Esophagus (tissue), 2 donors: ENCODE data around the gene RBMS3. TPM values are rescaled to one million over a fixed set of nuclear protein-coding genes. Genes with fewer than 3 reads are reported as not detected.

Experiments used
- H3K27ac ChIP-seq, 2 donors: one replicate each; pipeline ENCODE4 v1.5.1; 2013; ENCODE audit warnings: low read depth in 2 of 2, mild to moderate bottlenecking in 2 of 2, inconsistent platforms in 1 of 2, low read length in 1 of 2, moderate library complexity in 1 of 2
- H3K27me3 ChIP-seq, 2 donors: one replicate each; pipeline ENCODE4 v1.6.1; 2013; ENCODE audit warnings: low read length in 2 of 2, control low read depth in 1 of 2, mild to moderate bottlenecking in 1 of 2; ENCODE audit not compliant: insufficient read depth in 2 of 2, control insufficient read depth in 1 of 2
- H3K36me3 ChIP-seq, 2 donors: one replicate each; pipeline ENCODE4 v1.6.1; 2013; ENCODE audit warnings: low read length in 1 of 2; ENCODE audit not compliant: control insufficient read depth in 2 of 2, insufficient read depth in 2 of 2
- H3K4me1 ChIP-seq, 2 donors: one replicate each; pipeline ENCODE4 v1.6.1; 2013; ENCODE audit warnings: low read length in 1 of 2; ENCODE audit not compliant: control insufficient read depth in 2 of 2, insufficient read depth in 2 of 2
- H3K4me3 ChIP-seq, 2 donors: one replicate each; pipeline ENCODE4 v1.5.1; 2013; ENCODE audit warnings: low read length in 2 of 2, mild to moderate bottlenecking in 2 of 2, low read depth in 1 of 2, moderate library complexity in 1 of 2
- H3K9me3 ChIP-seq, 2 donors: one replicate each; pipeline ENCODE4 v1.6.1; 2013; ENCODE audit warnings: mild to moderate bottlenecking in 2 of 2, low read depth in 1 of 2, low read length in 1 of 2, moderate library complexity in 1 of 2; ENCODE audit not compliant: control insufficient read depth in 2 of 2, insufficient read depth in 1 of 2
- WGBS, 2 donors: extraction: QIAGEN DNeasy Blood & Tissue Kit; methylation state at CpG; one replicate each; pipeline ENCODE4 v1.1.7; 2013; 5-methylcytosine and 5-hydroxymethylcytosine counted together
- polyA plus RNA-seq, 2 donors: library from polyadenylated mRNA; stranded (reverse); fragments of 200-250 nt; gene quantifications; one replicate each; pipeline ENCODE4 v1.2.3, GENCODE V29; 2013
- donor health status: healthy with polysubstance abuse.
- donor health status: Bipolar disorder and iron deficiency.

The RBMS3 gene
- polyA plus RNA-seq, 2 donors = 1.1 to 1.7 TPM

DNA sequence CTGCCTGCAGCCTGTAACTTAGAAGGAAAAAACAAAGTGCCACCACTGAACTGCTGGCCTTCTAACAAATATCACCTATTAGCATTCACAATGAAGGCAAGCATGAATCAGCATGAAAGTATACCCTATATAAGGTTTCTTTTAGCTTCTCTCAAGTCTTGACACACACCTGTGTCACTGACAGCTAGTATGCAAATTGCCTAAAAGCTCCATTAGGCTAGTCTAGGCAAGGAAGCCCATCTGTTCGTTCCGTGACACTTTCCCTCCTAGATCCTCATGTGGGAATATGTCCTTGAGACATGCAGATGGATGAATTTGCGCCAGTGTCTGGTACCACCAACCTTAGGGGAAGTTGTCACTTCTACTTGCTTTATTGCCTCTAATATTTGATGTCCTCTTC lies 129.3 kb downstream of the RBMS3 start:
- no peaks in the 10 kb centered on the region for H3K36me3 ChIP-seq
- peaks cover 0 to 3% of the 10 kb centered on the region in 2 donors for H3K4me1 ChIP-seq
- no peak overlapping the region for H3K4me3 ChIP-seq
- H3K27me3 ChIP-seq = no peaks in the 10 kb centered on the region
- H3K27ac ChIP-seq = no peak overlapping the region
- no peaks in the 10 kb centered on the region for H3K9me3 ChIP-seq
- WGBS, 2 donors = 74 to 80% methylated on average over 3 of the region's 3 CpGs

DNA sequence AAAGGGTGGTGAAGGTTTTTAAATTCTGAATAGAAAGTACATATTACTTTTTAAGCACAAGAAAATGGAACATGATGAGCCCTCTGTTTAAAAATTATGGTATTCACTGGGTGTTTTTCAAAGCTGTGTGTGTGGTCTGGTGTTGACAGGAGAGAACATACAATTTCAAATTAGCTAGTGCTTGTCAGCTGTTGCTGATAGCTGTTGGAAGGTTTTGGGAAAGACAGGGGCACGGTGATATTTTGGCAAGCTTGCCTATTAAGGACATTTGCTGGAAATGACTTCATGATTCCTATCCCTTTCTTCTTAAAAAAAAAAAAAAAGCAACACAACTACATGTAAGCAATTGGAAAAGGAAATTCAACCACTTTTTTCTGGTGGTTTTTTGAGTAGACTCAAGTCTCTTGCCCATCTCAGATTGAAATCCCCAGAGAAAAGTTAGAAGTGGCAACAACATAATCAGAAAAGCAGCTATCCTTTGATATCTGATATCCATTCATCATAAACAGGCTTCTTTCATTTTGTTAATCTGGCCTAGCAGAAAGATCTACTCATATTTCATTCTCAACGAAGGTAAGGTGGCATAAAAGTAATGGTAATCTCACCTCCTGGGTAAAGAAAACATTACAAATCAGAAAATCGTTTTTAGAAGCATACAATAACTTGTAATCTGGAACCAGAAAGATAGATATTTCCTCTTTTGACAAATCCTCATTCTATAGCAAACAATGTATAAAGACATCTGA lies 130.0 kb downstream of the RBMS3 start:
- Histone ChIP-seq H3K4me1 (peaks cover 0 to 3% of the 10 kb centered on the region in 2 donors), H3K4me3 (no peak overlapping the region), H3K27me3 (no peaks in the 10 kb centered on the region), H3K36me3 (no peaks in the 10 kb centered on the region), H3K9me3 (no peaks in the 10 kb centered on the region), H3K27ac (no peak overlapping the region)
- 31 to 41% methylated on average over 3 of the region's 3 CpGs for WGBS, 2 donors

DNA sequence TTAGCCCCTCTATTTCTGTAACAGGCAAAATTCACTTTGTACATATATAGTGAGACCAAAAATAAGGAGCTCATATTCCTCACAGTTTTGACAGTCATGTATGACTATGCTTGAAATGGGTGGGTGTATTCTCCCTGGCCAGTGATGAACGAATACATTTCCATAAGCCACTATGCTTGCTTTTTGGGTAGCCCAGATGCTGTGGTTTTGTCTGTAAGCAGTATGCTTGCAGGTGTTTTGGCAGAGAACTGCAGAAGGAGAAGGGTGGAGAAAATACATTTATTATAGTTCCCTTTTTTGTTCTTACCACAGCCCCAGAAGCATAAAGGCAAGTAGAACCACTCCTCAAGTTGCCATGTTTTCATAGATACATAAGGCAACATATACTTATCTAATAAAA lies 131.2 kb downstream of the RBMS3 start:
- Histone ChIP-seq H3K27ac (no peak overlapping the region), H3K9me3 (no peaks in the 10 kb centered on the region), H3K4me1 (peaks cover 0 to 3% of the 10 kb centered on the region in 2 donors), H3K4me3 (no peak overlapping the region), H3K27me3 (no peaks in the 10 kb centered on the region), H3K36me3 (no peaks in the 10 kb centered on the region)
- WGBS, 2 donors = 26 to 50% methylated on average over 1 of the region's 1 CpG

DNA sequence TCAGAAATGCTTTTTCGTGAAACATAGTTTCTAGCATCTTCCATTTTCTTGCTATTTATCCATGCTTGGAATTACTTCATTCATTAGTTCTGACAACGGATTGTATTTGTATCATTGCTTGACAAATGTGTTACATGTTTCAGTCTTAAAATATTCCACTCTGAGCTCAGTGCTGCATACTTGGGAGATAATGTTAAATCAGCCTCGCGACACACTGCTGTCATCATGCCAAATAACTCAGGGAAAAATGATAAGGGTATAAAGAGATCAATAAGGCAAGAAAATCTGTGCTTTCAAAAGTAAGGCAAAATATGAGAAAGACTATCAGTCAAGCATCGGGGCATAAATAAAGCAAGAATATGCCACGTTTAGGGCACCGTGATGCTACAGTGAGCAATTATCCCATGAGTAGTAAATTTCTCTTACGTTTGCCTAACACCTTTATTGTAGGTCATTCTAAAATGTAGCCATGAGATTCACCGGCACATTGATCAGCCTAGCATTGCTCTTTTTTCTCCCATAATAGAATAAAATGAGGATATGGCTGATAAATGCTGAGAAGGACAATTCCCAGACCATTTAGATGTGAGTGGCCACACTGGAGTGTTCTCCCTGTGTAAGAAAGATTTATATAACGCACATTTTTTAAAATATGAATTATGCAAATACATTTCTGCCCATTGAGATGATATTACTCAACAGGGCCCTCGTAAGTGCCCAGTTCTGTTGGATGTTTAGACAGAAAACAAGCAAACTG lies 133.8 kb downstream of the RBMS3 start:
- H3K4me3 ChIP-seq = no peak overlapping the region
- 72 to 85% methylated on average over 11 of the region's 11 CpGs for WGBS, 2 donors
- H3K9me3 ChIP-seq = no peaks in the 10 kb centered on the region
- H3K4me1 ChIP-seq = peaks cover 0 to 3% of the 10 kb centered on the region in 2 donors
- H3K27me3 ChIP-seq = no peaks in the 10 kb centered on the region
- H3K27ac ChIP-seq = no peak overlapping the region
- no peaks in the 10 kb centered on the region for H3K36me3 ChIP-seq

DNA sequence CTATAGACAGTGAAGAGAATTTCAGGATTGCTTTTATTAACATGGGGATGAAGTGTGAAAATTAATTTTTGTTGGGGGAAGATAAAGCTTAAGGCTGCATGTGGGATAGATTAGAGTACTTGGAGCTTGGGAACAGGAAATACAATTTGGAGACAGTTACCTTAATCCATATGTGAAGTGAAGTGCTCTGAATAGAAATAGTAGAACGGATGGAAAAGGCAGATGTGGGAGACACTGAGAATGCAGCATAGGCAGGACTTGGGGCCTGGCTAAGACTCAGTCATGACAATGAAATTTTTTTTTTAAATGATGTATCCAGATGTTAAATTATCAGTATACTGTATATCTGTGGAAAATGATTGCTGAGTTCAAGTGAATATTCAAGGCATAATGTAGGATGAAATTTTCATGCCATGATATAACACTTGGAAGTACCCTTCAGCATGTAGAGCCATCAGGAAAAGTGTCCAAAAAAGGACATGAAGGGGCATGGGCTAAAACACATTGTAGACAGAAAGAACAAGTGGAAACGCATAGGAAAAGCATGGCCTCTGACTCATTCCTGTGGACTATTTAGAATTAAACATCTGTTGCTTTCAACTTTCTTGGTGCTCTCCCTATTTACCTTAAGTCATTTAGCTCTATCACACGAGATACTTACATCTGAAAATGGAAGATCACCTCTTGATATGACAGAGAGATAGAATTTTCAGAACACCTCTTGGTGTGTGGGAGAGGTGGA lies 134.8 kb downstream of the RBMS3 start:
- Histone ChIP-seq H3K4me1 (peaks cover 0 to 3% of the 10 kb centered on the region in 2 donors), H3K27me3 (no peaks in the 10 kb centered on the region), H3K4me3 (no peak overlapping the region), H3K36me3 (no peaks in the 10 kb centered on the region), H3K27ac (no peak overlapping the region), H3K9me3 (no peaks in the 10 kb centered on the region)
- 65 to 69% methylated on average over 3 of the region's 3 CpGs for WGBS, 2 donors

DNA sequence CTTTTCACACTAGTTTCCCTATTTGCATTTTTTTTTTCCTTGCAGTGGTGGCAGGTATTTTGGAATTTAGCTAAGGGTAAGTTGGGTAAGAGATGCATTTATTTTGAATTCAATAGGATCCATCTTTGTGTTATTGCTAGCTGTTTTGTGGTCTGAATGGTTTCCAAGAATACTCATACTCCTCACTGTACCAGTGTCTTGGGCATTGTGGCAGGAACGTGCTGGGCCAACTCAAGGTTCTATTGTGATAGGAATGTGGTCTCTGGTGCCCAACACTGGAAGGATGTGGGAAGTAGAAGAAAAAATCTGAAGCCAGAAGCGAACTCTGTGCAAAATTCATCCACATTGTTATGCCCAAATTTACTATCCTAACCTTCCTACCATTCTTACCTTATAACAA lies 135.6 kb downstream of the RBMS3 start:
- Histone ChIP-seq H3K36me3 (no peaks in the 10 kb centered on the region), H3K4me1 (peaks cover 0 to 3% of the 10 kb centered on the region in 2 donors), H3K27me3 (no peaks in the 10 kb centered on the region), H3K27ac (no peak overlapping the region), H3K4me3 (no peak overlapping the region), H3K9me3 (no peaks in the 10 kb centered on the region)
- 66 to 75% methylated on average over 2 of the region's 2 CpGs for WGBS, 2 donors

DNA sequence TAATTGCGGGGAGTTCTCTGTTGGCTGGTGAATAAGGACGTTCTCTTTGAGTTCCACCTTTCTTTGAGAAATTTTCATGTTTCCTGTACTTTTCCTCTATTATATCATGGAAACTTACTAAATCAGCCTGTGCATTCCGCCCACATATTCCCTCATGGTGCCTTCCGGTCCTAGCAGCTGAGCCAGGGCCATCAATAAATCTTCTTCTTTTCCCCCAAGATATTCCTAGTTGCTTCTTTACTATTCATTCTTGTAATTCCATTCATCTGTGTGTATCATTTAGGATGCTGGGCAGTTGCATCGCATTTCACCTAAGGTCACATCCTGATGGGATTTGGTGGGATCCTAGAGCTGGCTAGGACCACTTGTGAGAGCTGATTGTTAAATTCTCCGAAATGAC lies 139.2 kb downstream of the RBMS3 start:
- Histone ChIP-seq H3K4me1 (no peaks in the 10 kb centered on the region), H3K36me3 (no peaks in the 10 kb centered on the region), H3K27ac (no peak overlapping the region), H3K9me3 (no peaks in the 10 kb centered on the region), H3K27me3 (no peaks in the 10 kb centered on the region), H3K4me3 (no peak overlapping the region)
- WGBS, 2 donors = 93 to 94% methylated on average over 6 of the region's 6 CpGs

DNA sequence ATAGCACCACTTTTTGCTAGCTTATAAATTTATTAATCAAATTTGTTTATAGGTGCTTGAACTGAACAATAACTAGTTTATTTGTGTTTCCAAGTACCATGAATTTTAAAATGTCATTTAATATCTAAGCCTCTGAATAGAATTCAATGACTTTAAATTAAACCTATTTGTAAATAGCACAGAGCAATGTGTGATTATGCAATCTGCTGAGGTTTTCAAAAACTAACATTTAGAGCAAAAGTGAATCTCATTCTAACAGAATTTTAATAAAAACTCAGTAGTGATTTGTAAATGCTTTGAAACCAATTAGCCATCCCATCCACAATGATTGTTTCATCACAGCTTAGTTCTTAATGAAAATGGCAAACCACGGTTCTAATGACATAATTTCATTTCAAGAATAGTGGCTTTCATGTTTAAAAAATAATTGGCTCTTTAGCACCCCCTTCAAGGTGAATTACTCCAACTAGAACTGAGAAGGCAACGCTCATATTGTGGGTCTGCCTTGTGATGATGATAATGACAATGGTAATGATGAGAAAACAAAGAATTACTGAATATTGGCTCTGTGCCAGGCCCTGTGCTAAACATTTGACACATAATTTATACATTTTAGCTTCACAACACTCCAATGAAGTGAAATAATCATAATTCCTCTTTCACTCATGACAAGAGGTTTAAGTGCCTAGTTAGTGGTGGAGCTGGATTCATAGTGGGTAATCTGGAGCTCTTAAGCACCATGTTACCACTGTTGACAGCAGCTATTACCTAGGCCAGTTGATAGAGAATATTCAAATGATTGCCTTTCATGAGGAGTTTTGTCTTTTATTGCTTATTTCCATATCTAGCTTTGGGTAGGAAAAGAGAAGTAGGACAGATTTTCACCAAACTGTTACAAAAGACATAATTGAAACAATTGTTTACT lies 145.7 kb downstream of the RBMS3 start:
- Histone ChIP-seq H3K4me1 (no peaks in the 10 kb centered on the region), H3K4me3 (no peak overlapping the region), H3K27ac (no peak overlapping the region), H3K27me3 (no peaks in the 10 kb centered on the region), H3K36me3 (no peaks in the 10 kb centered on the region), H3K9me3 (no peaks in the 10 kb centered on the region)
- 81 to 83% methylated on average over 2 of the region's 2 CpGs for WGBS, 2 donors
